HG03060 (cell line): ENCODE results near the gene DNAJB8.

Experiments used
- ATAC-seq: cut with Tn5 transposase; IDR thresholded peaks from one replicate; pipeline ENCODE4 v1.9.1; 2021; ENCODE audit warnings: low read depth, moderate number of reproducible peaks; ENCODE audit not compliant: unreplicated experiment

DNAJB8 gene

DNA sequence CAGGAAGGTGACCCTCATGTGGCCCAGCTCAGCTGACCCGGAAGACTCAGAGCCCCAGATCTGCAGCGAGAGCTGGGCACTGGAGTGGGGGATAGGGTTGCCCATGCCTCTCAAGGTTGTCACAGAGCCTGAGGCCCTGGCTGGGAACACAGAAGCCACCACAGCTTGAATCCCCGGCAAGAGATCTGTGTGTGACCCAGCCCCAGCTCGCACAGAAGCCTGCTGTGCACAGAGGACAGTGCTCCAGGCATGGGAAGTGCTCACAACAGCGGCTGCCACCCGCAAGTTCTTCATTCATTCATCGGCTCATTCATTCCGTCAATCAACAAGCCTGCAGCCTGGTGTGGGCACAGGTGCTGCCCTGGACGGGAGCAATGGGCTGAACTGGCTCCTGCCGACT lies 36.4 kb downstream of the DNAJB8 start:
- no peak for ATAC-seq

DNA sequence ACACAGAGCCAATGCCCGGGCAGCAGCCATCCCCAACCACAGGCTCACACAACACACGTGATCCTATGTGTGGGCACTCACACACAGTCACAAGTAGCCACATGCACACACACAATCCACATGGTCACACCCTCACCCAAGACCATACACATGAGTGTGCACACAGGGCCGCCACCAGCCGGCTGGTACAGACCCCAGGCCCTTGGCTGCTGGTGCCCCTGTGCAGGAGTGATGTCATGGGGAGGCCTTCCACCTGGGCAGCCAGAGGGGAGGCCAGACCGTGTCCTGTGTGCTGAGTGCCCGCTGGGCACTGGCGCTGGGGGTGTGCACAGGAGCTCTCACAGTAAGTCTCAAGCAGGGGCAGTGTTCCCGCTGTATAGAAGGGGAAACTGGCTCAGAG lies 36.9 kb downstream of the DNAJB8 start:
- ATAC-seq = no peak

DNA sequence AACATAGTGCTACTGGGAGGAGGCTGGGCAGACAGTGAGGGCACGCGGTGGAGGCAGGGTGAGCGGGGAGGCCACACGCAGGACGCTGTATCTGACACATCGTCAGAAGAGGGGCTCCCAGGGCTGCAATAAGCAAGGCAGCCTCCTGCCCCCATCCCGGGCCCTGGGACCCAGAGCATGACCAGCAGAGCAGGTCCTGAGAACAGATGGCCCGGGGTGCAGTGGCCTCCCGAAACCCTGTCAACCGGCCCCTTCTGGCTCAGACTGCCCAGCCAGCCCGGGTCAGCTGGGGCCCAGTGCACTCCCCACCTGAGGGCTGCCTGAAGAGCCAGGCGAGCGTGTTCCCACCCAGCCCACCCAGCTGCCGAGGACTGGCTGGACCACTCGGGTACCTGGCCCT lies 37.4 kb downstream of the DNAJB8 start:
- ATAC-seq = no peak

DNA sequence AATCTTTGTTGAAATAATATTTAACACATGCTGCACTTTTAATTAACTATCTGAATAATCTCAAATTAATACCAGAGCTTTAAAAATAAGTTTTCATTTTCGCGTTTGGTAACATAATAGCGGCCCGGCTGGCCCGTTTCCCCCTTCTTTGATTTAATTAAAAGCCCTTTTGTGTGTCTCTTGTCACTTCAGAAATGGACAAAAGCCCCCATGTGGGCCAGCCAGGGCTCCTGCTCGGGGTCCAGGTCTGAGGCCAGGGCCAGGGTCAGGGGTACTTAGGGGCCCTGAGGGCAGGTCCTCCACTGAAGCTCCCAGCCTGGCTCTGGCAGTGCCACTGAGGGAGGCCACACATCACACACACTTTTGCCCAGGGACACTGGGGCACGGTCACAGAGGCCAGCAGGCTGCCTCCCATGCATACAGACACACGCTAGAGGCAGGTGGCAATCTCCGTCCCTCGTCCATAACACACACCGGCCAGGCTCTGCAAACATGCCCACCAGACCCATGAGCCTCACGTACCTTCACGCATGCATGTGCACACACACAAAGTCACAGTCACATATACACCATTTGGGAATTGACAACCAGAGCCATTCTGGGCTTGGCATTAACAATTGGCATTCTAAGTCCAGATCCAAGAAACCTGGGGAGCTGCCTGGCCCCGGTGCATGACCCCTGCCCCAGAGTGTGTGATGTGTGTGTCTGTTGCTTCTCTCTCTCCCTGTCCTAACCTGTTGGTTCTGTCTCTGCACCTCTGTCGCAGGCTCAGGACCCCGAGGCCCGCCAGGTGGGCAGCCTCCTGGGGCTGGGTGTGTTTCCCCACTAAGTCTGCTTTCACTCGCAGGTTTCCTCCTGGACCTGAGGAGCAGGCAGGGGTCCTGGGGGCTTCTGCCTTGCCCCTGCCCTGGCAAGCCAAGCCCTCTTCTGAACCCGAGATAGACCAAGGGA lies 38.5 kb downstream of the DNAJB8 start:
- ATAC-seq = no peak

DNA sequence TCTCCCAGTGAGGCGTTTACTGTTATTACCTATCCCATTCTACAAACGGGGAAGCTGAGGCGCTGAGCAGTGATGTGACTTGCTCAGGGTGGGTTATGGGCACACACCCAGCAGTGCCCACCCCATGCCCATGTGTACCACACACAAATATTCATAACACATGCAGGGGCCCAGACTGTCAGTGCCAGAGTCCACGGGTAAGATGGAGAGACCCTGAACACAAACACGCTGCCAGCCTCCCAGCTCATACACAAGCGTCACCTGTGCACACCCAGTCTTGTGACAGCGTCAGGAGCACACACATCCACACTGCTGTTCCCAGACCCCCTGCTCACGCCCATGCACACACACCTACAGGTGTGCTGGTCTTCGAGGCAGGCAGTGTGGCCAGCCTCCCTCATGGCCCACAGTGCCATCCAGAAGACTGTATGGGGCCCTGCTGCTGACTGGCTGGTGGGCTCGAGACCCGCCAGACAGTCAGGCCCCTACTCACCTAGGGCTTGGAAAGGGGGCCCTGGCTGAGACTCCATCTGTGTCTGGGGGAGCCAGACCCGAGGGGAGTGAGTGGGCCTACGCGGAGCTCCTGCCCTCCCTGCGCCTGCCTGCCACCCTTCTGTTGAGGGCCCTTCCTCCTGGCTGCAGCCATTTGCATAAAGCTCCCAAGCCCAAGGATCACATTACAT lies 39.4 kb downstream of the DNAJB8 start:
- no peak for ATAC-seq

DNA sequence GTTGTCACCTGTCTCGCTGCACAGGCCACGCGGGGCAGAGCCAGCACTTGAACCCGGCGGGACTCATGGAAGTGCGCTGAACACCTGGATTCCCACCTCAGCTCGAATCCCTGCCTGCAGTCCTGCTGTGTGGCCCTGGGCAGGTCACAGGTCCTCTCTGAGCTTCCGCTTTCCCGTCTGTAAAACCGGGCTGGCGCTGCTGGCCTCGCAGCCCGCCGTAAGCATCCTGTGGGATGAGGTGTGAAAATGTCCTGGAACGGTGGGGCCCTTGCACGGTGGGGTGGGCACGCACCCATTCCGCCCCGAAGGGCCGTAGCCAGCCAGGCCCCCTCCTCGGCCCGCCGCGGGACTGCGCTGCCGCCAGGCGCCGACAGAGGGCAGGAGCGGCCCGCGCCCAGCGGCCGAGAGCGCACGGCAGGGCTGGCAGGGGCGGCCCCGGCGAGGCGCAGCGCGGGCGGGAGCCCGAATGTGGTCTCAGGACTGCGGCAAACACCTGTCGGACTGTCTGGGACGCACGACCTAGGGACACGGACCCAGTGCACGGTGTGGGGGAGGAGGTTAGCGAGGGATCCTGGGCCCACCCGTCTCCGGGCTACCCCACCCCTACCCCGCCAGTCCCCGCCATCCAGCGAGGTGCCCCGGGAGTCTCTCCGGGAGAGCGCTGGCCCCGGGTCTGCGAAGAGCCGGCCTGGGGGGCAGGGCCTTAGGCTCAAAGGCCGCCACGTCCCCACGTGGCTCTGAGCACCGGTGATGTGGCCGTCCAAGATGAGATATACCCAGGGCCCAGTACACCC lies 40.4 kb downstream of the DNAJB8 start:
- ATAC-seq = no peak

DNA sequence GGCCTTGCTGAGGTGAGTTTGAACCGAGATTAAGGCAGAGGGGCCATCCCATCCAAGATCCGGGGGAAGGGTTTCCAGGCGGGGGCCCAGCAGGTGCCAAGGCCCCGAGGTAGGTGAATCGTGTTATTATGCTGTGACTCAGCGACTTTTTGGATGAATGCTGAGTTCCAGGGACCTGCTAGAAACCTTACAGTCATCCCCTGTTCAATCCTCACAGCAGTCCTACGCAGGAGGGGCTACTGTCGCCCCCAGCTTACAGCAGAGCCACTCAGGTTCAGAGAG lies 40.9 kb downstream of the DNAJB8 start:
- no peak for ATAC-seq

DNA sequence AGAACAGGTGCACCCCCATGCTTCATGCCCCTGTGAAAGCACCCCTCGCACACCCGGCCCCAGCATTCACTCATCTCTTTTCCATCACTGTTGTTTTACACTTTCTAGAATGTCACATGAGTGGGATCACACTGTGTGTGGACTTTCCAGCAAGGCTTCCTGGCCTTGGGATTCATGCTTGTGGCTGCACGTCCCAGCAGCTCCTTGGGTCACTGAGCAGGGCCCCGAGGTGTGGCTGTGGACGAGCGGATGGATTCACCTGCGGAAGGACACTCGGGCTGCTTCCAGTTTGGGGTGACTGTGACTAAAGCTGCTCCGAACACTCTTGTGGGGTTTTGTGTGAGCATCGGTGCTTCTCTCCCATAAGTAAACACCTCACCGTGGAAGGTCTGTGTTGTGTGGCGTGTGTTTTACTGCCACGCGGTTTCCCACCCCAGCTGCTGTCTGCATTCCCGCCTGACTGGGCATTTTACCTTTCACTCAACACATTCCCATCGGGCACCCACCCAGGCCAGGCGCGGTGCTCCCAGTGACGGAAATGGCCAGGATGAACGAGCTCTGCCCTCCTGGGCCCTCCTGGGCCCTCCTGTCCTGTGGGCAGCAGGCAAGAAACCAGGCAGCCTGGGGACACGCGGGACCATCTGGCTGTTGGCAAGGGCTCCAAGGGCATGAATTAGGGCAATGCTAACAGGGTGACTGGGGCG lies 41.4 kb downstream of the DNAJB8 start:
- no peak for ATAC-seq

DNA sequence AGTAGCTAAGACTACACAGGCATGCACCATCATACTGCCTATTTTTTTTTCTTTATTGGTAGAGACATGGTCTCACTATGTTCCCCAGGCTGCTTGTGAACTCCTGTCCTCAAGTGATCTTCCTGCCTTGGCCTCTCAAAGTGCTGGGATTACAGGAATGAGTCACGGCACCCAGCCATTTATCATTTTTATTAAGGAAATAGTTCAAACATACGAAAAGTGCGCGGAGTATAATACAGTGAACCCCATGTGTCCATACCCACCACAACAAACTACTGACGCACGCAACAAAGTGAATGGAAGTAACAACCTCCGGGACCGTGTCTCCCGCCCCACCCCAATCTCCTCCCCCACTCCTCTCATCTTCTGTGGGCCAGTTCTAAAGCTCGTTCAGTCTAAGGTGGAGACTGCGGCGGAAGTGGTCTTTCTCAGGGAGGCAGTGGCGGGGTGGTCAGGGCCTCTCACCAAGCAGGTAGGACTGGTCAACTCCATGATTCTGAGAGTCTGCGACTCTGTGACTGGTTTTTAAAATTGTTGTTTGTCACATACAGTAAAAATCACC lies 42.1 kb downstream of the DNAJB8 start:
- ATAC-seq = no peak

DNA sequence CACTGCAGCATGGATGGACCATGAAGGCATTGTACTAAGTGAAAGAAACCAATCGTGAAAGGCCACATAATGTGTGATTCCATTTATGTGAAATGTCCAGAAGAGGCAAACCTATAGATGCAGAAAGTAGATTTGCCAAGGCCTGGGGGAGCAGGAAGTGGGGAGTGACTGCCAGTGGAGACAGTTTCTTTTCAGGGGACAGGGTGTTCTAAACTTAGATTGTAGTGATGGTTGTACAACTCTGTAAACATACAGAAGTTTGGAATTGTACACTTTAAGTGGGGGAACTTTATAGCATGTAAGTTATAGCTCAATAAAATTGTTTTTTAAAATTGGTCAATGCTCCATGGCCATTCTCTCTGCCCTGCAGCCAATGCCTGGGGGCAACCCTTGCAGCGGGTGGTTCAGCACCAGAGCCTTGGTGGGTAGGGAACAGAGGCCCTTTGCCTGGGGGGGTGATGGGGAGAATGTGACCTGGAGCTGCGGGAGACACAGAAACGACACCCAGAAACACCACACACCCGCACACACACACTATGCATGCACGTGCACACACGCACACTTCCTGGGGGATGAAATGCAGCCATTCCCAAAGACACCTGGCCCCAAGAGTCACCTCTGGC lies 43.1 kb downstream of the DNAJB8 start:
- no peak for ATAC-seq

DNA sequence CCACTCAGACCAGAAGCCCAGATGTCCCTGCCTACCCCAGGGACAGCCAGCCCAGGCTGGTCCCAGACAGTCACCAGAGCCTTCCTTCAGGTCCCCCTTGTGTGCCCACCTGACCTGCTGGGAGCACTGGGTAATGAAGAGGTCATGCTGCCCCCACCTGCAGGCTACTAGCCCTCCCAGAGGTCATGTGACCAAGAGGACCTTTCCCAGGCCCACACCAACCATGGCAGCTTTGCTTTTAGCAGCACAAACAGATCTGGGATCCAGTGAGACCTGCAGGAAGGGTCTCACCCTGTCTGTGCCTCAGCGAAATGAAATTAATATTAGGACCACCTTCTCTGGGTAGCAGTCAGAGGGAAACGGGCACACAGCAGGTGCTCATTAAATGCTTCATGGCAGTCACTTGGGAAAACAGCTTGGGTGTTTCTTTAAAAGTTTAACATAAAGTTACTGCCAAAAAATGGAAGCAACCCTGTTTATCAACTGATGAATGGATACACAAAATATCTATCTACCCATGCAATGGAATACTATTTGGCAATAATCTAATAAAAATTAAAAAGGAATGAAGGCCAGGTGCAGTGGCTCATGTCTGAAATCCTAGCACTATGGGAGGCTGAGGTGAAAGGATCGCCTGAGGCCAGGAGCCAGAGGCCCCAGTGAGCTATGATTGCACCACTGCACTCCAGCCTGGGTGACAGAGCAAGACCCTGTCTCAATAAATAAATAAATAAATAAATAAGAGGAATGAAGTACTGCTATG lies 43.7 kb downstream of the DNAJB8 start:
- no peak for ATAC-seq

DNA sequence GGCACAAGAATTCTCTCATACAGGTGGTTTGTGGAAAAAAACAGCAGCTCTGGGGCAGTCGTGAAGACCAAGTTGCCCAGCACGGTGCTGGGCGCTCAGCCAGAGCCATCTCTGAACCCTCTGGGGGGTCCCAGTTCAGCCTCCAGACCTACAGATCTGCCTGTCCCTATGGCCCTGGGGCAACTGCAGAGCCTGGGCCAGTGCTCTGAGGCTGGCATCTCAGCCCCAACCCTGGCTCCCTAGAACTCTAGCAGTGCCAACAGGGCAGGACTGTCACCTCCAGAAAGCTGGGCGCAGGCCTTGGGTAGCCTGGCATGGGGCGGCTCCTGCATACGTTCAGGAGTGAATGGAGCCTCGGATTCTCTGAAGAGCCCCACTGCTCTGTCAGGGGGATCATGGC lies 44.7 kb downstream of the DNAJB8 start:
- no peak for ATAC-seq

DNA sequence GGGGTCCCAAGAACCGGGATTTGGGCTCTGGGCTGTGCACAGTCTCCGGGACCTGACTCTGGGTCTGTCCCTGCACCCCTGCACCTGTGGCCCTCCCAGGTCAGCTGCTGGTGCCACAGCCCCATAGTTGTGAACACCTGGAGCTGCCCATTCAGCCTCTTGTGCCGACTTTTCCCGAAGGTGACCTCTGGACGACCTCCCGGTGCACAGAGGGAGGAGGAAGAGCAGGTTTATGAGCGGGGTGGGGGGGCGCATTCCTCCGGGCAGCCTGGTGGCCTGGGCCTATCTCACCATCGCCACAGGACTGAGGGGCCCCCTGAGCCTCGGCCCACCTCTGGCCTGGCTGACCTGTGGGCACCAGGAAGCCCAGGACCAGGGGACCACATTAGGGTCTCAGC lies 45.3 kb downstream of the DNAJB8 start:
- no peak for ATAC-seq

DNA sequence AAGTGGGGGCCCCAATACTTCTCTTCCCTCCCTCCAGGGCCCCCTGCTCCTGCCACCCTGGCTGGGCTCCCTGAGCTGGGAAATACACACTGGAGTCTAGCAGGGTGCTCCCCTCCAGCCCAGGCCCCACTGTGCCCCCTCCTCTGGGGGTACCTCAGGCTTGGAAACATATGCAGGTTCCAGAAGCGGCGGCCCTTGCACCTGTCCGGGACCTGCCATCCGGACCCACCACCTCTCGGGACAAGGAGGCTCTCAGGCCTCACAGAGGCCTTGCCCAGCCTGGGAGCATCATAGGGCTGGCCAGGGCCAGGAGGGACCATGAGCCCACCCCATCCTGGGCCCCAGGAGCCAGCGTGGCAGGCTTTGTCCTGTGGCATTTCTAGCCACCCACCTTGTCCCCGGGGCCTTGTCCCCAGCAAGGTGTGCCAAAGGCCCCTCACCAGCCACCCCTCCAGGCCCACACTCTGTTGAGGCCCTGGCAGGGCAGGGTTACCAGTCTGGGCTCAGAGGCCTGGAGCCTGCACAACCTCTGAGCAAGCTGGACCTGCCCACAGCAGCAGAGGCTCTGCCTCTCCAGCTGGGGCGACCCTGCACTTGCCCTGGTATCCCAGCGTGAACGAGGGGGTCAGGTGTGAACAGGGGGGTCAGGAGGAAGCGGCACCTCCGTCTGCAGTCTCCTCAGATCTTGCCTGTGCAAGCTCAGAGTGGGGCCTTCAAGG lies 45.8 kb downstream of the DNAJB8 start:
- ATAC-seq = no peak

DNA sequence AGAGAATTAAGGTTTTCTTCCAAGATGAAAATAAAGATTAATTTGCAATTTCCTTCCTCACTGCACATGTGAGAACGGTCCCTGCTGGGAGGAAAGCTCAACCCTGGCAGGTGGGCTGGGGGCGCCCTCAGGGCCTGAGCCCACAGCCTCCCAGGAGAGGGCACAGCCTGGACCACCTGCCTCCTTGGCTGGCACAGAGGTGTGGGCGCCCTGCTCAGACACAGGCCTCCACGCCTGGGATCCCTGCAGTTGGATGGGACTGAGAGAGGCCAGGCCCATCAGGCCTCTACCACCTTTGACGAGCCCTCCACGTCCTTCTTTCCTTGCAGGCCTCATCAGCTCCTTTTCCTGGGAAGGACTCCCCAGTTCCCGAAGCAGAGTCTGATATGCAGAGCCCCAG lies 46.4 kb downstream of the DNAJB8 start:
- ATAC-seq = no peak

DNA sequence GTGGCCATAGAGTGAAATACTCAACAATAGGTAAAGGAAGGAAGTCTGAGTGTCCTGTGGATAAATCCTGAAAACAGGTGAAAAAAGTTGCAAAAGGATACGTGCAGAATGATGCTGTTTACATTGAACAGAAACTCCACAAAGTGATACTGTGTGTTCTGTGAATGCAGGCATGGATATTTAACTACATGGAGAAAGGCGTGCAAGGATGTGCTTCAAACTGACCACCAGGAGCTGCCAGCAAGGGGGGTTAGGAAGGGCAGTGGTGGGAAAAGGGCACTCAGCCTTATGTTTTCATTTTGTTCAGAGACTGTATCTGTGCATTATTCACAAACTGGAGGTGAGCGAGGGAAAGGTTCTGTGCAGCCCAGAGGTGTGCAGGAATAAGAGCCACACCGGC lies 47.4 kb downstream of the DNAJB8 start:
- ATAC-seq = no peak

DNA sequence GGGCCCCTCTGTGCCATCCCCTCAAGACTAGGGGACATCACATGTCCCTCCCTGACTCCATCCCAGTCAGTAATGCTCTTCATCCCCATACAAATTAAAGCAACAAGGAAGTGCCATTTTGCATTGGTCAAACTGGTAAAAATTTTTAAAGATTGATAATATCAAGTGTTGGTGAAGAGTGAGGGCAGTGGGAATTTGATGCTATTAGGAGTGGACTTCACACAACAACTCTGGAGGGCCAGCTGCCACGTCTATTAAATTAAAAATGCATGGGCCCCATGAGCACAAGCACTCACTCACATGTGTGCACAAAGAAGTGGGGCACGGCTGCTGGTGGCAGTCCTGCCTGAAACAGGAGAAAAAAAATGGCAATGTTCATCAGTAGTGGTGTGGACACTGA lies 47.8 kb downstream of the DNAJB8 start:
- ATAC-seq = no peak

DNA sequence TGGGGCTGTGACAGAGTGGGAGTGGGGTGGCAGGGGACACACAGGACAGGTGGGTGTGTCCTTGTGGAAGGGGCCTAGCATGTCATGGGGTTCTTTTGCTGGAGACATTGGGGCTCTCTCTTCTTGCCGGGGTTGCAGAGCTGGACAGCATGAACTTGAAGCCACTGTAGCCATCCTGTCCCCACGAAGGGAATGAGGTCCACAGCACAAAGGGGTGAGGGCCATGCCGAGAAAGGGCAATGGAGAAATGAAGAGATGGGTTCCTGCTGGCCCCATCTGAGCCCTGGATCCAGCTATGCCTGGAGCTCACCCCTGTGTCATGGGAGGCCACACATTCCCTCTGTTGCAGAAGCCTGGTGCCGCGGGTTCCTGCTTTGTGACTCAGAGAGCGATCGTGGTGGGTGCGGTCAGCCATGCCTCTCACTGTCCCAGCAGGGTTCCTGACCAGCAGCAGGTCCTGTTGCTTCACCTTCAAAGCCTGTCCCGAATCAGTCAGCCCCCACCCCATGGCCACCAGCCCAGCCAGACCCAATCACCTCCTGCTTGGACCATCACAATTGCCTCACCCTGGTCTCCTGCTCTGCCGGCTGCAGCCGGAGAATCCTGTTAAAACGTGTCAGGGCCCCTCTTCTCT lies 50.0 kb downstream of the DNAJB8 start:
- no peak for ATAC-seq
